ENCODE measurements around the gene SLC22A4. TPM values are rescaled to one million over a fixed set of nuclear protein-coding genes. Genes with fewer than 3 reads are reported as not detected.

The SLC22A4 gene
- total and polyA plus RNA-seq, 4 donors: 0.25 to 42.2 (median 0.47) TPM

- Histone ChIP-seq H3K4me1 (ENCODE audit: control insufficient read depth in 4 of 4, insufficient read depth in 4 of 4, low read length in 3 of 4) (peaks cover 0 to 11% (median 0%) of the 10 kb centered on the region in 4 donors), H3K27me3 (ENCODE audit: control insufficient read depth in 4 of 4, insufficient read depth in 4 of 4, low read length in 3 of 4) (no peaks in the 10 kb centered on the region), H3K9ac (ENCODE audit: low read depth in 1 of 2, low read length in 2 of 2) (no peak overlapping the region), H3K4me3 (ENCODE audit: low read depth in 1 of 3, low read length in 3 of 3) (no peak overlapping the region), H3K27ac (ENCODE audit: low read depth in 1 of 2, low read length in 2 of 2) (no peak overlapping the region), H3K9me3 (ENCODE audit: control insufficient read depth in 4 of 4, low read length in 3 of 4) (no peaks in the 10 kb centered on the region), H3K36me3 (ENCODE audit: control insufficient read depth in 4 of 4, insufficient read depth in 3 of 4, low read depth in 1 of 4, low read length in 3 of 4) (no peaks in the 10 kb centered on the region)
- TF ChIP-seq RXRA (IDR thresholded peaks at IDR 0.05) (no peak), HNF4G (IDR thresholded peaks at IDR 0.05) (no peak), YY1 (IDR thresholded peaks at IDR 0.05) (no peak), EGR1 (IDR thresholded peaks at IDR 0.05; ENCODE audit: low read depth in 2 of 2) (no peak), REST (IDR thresholded peaks at IDR 0.05) (no peak), FOXA1 (IDR thresholded peaks at IDR 0.05) (no peak), HNF4A (conservative IDR thresholded peaks at IDR 0.05) (no peak), SP1 (IDR thresholded peaks at IDR 0.05) (no peak), GABPA (IDR thresholded peaks at IDR 0.05 in 1 of 2, conservative IDR thresholded peaks at IDR 0.05 in 1 of 2) (no peak), RAD21 (IDR thresholded peaks at IDR 0.05) (no peak), JUND (IDR thresholded peaks at IDR 0.05) (no peak), FOXA2 (IDR thresholded peaks at IDR 0.05) (no peak), NR2F2 (IDR thresholded peaks at IDR 0.05) (no peak), ZBTB33 (IDR thresholded peaks at IDR 0.05) (no peak), TAF1 (conservative IDR thresholded peaks at IDR 0.05) (no peak)
- TF ChIP-seq, protein P1, sequence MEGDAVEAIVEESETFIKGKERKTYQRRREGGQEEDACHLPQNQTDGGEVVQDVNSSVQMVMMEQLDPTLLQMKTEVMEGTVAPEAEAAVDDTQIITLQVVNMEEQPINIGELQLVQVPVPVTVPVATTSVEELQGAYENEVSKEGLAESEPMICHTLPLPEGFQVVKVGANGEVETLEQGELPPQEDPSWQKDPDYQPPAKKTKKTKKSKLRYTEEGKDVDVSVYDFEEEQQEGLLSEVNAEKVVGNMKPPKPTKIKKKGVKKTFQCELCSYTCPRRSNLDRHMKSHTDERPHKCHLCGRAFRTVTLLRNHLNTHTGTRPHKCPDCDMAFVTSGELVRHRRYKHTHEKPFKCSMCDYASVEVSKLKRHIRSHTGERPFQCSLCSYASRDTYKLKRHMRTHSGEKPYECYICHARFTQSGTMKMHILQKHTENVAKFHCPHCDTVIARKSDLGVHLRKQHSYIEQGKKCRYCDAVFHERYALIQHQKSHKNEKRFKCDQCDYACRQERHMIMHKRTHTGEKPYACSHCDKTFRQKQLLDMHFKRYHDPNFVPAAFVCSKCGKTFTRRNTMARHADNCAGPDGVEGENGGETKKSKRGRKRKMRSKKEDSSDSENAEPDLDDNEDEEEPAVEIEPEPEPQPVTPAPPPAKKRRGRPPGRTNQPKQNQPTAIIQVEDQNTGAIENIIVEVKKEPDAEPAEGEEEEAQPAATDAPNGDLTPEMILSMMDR (IDR thresholded peaks at IDR 0.05; ENCODE audit: low read depth, low read length, missing input control): no peak
- TF ChIP-seq, protein P2, sequence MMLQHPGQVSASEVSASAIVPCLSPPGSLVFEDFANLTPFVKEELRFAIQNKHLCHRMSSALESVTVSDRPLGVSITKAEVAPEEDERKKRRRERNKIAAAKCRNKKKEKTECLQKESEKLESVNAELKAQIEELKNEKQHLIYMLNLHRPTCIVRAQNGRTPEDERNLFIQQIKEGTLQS (IDR thresholded peaks at IDR 0.05): no peak
- 74% methylated on average over 77 of the region's 77 CpGs for WGBS
- peak; percentile 34 for DNase-seq (ENCODE audit: low spot score)
These were observed 22.6 kb upstream of the SLC22A4 start for GRCh38 chr5:132271251-132272246.
